ENCODE data around the gene IFI27L2.

- TF ChIP-seq, protein P1, sequence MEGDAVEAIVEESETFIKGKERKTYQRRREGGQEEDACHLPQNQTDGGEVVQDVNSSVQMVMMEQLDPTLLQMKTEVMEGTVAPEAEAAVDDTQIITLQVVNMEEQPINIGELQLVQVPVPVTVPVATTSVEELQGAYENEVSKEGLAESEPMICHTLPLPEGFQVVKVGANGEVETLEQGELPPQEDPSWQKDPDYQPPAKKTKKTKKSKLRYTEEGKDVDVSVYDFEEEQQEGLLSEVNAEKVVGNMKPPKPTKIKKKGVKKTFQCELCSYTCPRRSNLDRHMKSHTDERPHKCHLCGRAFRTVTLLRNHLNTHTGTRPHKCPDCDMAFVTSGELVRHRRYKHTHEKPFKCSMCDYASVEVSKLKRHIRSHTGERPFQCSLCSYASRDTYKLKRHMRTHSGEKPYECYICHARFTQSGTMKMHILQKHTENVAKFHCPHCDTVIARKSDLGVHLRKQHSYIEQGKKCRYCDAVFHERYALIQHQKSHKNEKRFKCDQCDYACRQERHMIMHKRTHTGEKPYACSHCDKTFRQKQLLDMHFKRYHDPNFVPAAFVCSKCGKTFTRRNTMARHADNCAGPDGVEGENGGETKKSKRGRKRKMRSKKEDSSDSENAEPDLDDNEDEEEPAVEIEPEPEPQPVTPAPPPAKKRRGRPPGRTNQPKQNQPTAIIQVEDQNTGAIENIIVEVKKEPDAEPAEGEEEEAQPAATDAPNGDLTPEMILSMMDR (IDR thresholded peaks at IDR 0.05) = no peak
- TF ChIP-seq POLR2A (IDR thresholded peaks at IDR 0.05) = no peak
Measured at GRCh38 chr14:94077823-94078222, 51.6 kb downstream of the IFI27L2 start.
